WERI-Rb-1 (cell line): ENCODE measurements around the gene ABCA8.
A peak's percentile ranks its signal among the peaks of the same experiment; 100 is the strongest.

Experiments
- DNase-seq: peaks from one replicate; pipeline ENCODE4 v3.0.0-alpha.2; 2020
- H3K27ac ChIP-seq: fragments of 250-450 bp; sonication (Bioruptor Pico); 2 replicates; pipeline ENCODE4 v1.5.1; 2020; ENCODE audit warnings: mild to moderate bottlenecking, moderate library complexity
- H3K27me3 ChIP-seq: fragments of 250-450 bp; sonication (Bioruptor Pico); 2 replicates; pipeline ENCODE4 v1.5.1; 2021; ENCODE audit warnings: mild to moderate bottlenecking, low read depth, moderate library complexity; ENCODE audit not compliant: insufficient read depth, severe bottlenecking
- H3K36me3 ChIP-seq: fragments of 250-450 bp; sonication (Bioruptor Pico); 2 replicates; pipeline ENCODE4 v1.5.1; 2020; ENCODE audit warnings: mild to moderate bottlenecking, moderate library complexity
- H3K4me3 ChIP-seq: 2 replicates; pipeline ENCODE4 v1.5.1; 2011; ENCODE audit warnings: low read depth, mild to moderate bottlenecking, control low read depth, low read length
- H3K9me3 ChIP-seq: fragments of 250-450 bp; sonication (Bioruptor Pico); 2 replicates; pipeline ENCODE4 v1.5.1; 2021; ENCODE audit warnings: mild to moderate bottlenecking, moderate library complexity; ENCODE audit not compliant: severe bottlenecking
- TF ChIP-seq, protein P1 (sequence below): IDR thresholded peaks from 2 replicates; pipeline ENCODE4 v1.5.1; 2011; ENCODE audit warnings: low read depth, mild to moderate bottlenecking, control low read depth, inconsistent platforms, low read length

Gene ABCA8

DNA sequence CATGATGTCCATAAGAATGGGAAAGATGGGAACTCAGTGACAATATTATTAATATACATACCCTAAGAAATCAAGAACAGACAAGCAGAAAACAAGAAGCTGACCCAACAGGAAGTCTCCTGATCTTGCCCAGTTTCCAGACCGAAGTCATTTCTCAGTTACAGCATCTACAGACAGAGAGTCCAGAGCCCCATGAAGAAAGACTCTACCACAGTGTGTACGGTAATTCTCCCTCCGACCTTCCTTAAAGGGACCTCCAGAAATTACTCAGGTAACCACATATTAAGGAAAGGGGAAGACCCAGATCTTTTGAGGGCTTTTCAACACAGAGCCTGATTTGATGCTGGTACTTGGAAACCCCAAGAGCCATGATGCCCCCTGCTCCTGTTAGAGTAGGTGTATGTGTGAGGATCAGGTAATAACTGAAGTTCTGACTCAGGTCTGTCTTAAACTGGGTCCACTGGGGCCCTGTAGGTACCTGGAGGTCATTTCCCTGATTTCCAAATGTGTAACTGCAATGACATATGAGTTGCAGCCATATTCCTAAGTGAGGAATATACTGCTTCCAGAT, 132.4 kb downstream of the ABCA8 start:
- Histone ChIP-seq H3K9me3 (no peaks in the 10 kb centered on the region), H3K27ac (no peak overlapping the region), H3K27me3 (no peaks in the 10 kb centered on the region), H3K36me3 (no peaks in the 10 kb centered on the region), H3K4me3 (no peak overlapping the region)
- no peak for DNase-seq
- TF ChIP-seq, protein P1, sequence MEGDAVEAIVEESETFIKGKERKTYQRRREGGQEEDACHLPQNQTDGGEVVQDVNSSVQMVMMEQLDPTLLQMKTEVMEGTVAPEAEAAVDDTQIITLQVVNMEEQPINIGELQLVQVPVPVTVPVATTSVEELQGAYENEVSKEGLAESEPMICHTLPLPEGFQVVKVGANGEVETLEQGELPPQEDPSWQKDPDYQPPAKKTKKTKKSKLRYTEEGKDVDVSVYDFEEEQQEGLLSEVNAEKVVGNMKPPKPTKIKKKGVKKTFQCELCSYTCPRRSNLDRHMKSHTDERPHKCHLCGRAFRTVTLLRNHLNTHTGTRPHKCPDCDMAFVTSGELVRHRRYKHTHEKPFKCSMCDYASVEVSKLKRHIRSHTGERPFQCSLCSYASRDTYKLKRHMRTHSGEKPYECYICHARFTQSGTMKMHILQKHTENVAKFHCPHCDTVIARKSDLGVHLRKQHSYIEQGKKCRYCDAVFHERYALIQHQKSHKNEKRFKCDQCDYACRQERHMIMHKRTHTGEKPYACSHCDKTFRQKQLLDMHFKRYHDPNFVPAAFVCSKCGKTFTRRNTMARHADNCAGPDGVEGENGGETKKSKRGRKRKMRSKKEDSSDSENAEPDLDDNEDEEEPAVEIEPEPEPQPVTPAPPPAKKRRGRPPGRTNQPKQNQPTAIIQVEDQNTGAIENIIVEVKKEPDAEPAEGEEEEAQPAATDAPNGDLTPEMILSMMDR, result no peak

DNA sequence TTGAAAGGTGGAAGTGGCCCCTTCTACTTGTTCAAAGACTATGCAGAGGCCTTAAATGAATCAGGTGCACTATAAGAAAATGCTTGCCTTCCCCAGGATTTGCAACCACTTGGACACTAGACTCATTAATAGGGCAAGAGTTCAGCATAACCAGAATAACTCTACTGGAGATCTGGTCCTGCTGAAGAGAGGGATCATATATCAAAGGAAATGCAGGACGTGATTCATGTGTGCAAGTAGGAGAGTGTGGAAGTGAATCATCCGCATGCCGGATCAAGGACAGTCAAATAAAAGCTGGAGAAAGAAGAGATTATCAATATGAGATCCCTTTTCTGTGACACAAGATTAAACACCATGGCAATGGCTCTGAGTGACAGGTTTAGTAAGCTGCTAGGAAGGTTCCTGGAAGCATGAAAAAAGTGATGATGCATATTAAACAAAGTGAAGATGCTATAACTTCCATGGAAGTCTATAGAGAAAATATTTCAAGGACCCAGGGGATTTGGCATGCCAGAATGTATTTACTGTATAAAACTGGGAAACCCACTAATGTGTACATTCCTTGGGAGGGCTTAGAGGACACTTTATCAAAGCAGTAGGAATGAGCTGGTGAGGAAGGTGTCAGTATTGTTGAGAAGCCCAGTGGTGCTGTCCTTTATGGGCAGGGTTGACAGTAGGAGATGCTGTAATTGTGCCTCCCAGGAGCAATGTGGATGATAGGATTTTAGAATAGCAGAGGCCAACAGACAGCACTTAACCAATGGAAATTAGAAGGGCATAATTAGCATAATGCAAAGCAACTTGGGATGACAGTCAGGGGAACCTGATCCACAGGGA, 133.1 kb downstream of the ABCA8 start:
- Histone ChIP-seq H3K36me3 (no peaks in the 10 kb centered on the region), H3K27ac (no peak overlapping the region), H3K27me3 (no peaks in the 10 kb centered on the region), H3K4me3 (no peak overlapping the region), H3K9me3 (no peaks in the 10 kb centered on the region)
- DNase-seq, result peak; percentile 62
- TF ChIP-seq, protein P1, result no peak

DNA sequence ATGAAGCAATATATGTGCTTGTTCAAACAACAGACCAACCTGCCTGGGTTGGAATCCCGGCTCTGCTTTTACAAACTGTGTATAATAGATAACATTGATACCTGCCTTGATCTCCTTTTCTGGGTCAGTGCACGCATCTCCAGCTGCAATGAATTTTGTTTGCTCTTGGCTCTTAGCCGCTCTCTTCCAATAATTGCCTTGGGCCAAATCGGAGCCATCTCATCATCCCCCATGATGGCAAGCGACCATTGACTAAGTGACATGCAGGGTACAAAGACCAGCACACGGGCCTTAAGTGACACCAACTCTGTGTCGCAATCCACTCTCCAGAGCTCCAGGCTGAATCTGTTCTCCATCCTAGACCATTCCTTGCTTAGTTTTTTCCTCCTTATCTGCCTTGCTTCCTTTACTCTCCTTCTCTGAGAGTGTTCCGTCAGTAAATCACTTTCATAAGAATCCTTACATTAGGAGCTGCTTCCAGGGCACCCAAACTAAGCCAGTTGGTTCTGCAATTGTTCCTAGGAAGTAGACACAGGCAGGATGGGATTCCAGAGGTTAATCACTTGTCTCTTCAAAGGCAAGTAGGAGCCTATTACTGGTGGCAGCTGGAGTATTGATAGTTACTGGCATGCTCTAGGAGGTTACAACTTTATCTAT, 134.2 kb downstream of the ABCA8 start:
- TF ChIP-seq, protein P1, result no peak

DNA sequence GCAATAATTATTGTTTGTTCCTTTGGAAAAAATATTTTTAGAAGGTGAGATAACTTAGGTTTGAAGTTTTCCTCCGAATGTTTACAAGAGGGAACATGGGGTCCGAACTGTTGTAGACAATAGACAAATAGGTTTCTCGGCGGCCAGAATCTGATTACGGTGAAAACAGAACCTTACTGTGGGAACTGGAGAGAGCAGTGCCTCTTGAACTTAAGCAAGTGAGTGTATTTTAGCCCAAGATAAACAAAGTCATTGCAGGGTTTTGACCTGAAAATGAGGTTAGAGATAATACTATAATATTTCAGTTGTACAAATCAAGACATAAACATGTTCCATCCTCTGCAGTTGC, 134.7 kb downstream of the ABCA8 start:
- no peak overlapping the region for H3K4me3 ChIP-seq
- TF ChIP-seq, protein P1, result no peak
- H3K36me3 ChIP-seq, result no peaks in the 10 kb centered on the region
- H3K9me3 ChIP-seq, result no peaks in the 10 kb centered on the region
- DNase-seq, result no peak
- H3K27me3 ChIP-seq, result no peaks in the 10 kb centered on the region
- no peak overlapping the region for H3K27ac ChIP-seq

More for the DNA sequence above, 134.2 kb downstream of the ABCA8 start:
- H3K27ac ChIP-seq, result no peak overlapping the region
- H3K27me3 ChIP-seq, result no peaks in the 10 kb centered on the region
- no peak overlapping the region for H3K4me3 ChIP-seq
- H3K9me3 ChIP-seq, result no peaks in the 10 kb centered on the region
- DNase-seq, result no peak
- H3K36me3 ChIP-seq, result no peaks in the 10 kb centered on the region

DNA sequence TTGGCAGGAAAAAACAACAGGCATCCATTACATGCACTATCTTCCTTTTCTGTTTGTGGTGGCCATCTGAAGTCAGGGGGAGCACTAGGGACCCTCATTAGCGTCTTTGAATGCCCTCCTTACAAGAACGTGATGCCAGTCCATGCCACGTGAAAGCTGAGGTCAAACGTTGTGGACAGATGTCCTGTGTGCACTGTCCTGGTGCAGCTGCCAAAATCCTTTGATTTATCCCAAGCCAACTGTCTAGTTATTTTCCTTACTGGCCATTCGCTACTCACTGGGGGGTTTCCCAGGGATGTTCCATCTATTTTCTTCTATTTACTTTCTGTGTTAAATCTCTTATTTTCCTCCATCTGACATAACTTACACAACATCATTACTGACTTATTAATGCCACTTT, 135.7 kb downstream of the ABCA8 start:
- no peak overlapping the region for H3K27ac ChIP-seq
- TF ChIP-seq, protein P1, result no peak
- H3K9me3 ChIP-seq, result no peaks in the 10 kb centered on the region
- no peaks in the 10 kb centered on the region for H3K27me3 ChIP-seq
- no peak overlapping the region for H3K4me3 ChIP-seq
- no peaks in the 10 kb centered on the region for H3K36me3 ChIP-seq
- no peak for DNase-seq
